M059J (cell line): ENCODE measurements around the gene HSD17B11. TPM values are rescaled to one million over a fixed set of nuclear protein-coding genes. Genes with fewer than 3 reads are reported as not detected.
"Not testable (repeated sequence)": the region's sequence is repeated elsewhere in the genome, so short reads cannot be mapped to it uniquely, and the experiment has no call there.

ENCODE experiments used
- DNase-seq: peaks from one replicate; pipeline ENCODE4 v3.0.0-alpha.2; 2012; ENCODE audit warnings: low read depth
- total RNA-seq: library from RNA; depleted of rRNA; stranded (reverse); fragments of >200 nt; shearing (Covaris generic); gene quantifications from 2 replicates; pipeline ENCODE4 v1.2.3, GENCODE V29; 2014; rRNA removed

Gene HSD17B11
- 19.1 and 26.1 TPM in 2 replicates for total RNA-seq

GRCh38 chr4:87390891-87391575 lies at the start of gene HSD17B11:
Gene HSD17B11, minus strand, starts transcription at chr4:87391188. Its CDS starts 118 bp downstream, at chr4:87391070.
- DNase-seq, result peak; percentile 88

GRCh38 chr4:87433342-87433741 lies 42.4 kb upstream of the HSD17B11 start:
- no peak for DNase-seq

- no peak for DNase-seq
Observed at GRCh38 chr4:87430038-87430437, 39.0 kb upstream of the HSD17B11 start.

- no peak for DNase-seq
Observed at GRCh38 chr4:87428979-87429378, 38.0 kb upstream of the HSD17B11 start.

GRCh38 chr4:87427518-87427868 lies 36.5 kb upstream of the HSD17B11 start:
- DNase-seq, result no peak

- no peak for DNase-seq
Observed at GRCh38 chr4:87426865-87427517, 36.0 kb upstream of the HSD17B11 start.

- DNase-seq, result peak; percentile 34
Observed at GRCh38 chr4:87425711-87426110, 34.7 kb upstream of the HSD17B11 start.

GRCh38 chr4:87424099-87424543 lies 33.1 kb upstream of the HSD17B11 start:
- DNase-seq, result peak; percentile 14

- DNase-seq, result peak; percentile 33
Observed at GRCh38 chr4:87423317-87424098, 32.5 kb upstream of the HSD17B11 start.

- peak; percentile 93 for DNase-seq
Observed at GRCh38 chr4:87422104-87423052, 31.4 kb upstream of the HSD17B11 start, which contains the start of gene NUDT9. Gene NUDT9, plus strand, starts transcription at chr4:87422573. Its CDS starts 333 bp downstream, at chr4:87422906.

- DNase-seq, result no peak
Observed at GRCh38 chr4:87420276-87420830, 29.4 kb upstream of the HSD17B11 start.

GRCh38 chr4:87419578-87420249 lies 28.7 kb upstream of the HSD17B11 start:
- peak; percentile 20 for DNase-seq

GRCh38 chr4:87418410-87418809 lies 27.4 kb upstream of the HSD17B11 start:
- not testable (repeated sequence) for DNase-seq

- no peak for DNase-seq
Observed at GRCh38 chr4:87416965-87417364, 26.0 kb upstream of the HSD17B11 start.

- no peak for DNase-seq
Observed at GRCh38 chr4:87414816-87415215, 23.8 kb upstream of the HSD17B11 start.

GRCh38 chr4:87410679-87411078 lies 19.7 kb upstream of the HSD17B11 start:
- DNase-seq, result no peak

- no peak for DNase-seq
Observed at GRCh38 chr4:87410157-87410556, 19.2 kb upstream of the HSD17B11 start.

- no peak for DNase-seq
Observed at GRCh38 chr4:87409420-87409939, 18.5 kb upstream of the HSD17B11 start.

GRCh38 chr4:87406902-87407301 lies 15.9 kb upstream of the HSD17B11 start:
- DNase-seq, result not testable (repeated sequence)

GRCh38 chr4:87406462-87406861 lies 15.5 kb upstream of the HSD17B11 start:
- no peak for DNase-seq
